HCT116 (cell line): ENCODE data around the gene XYLT1. TPM values are rescaled to one million over a fixed set of nuclear protein-coding genes. Genes with fewer than 3 reads are reported as not detected.

Experiments used
- ATAC-seq: fragments of 200-7000 bp; cut with Tn5 transposase; 2 replicates; pipeline ENCODE4 v1.9.1; 2020; ENCODE audit warnings: mild to moderate bottlenecking, moderate library complexity
- BruUV-seq: library from RNA; stranded (reverse); fragments of 400-500 nt; replicated peaks from 2 replicates; lab custom pipeline; 2021; lab: Mats Ljungman, UMichigan
- CTCF ChIA-PET: fragments of 300-600 bp; sonication (Branson Sonifier 250); formaldehyde crosslinking; loops from one replicate; lab custom pipeline; 2021; ENCODE audit warnings: antibody characterized with exemption; lab: Charles Lee
- POLR2A ChIA-PET: fragments of 300-600, 350-600 bp; sonication (Branson Sonifier 250); formaldehyde crosslinking; loops from one replicate; lab custom pipeline; 2021; ENCODE audit warnings: antibody characterized with exemption; lab: Charles Lee
- RAD21 ChIA-PET, 2 experiments: fragments of 300-600 bp; sonication (Branson Sonifier 250); formaldehyde crosslinking; loops; one replicate each; lab custom pipeline; 2023; ENCODE audit warnings: low total read pairs in 2 of 2; ENCODE audit not compliant: uncharacterized antibody in 2 of 2, unreplicated experiment in 2 of 2, low non-redundant PET in 1 of 2; lab: Charles Lee
- DNase-seq: peaks from one replicate; pipeline ENCODE4 v3.0.0-alpha.2; 2010; ENCODE audit warnings: low read depth, low spot score
- H2AFZ ChIP-seq: fragments of 200-600 bp; shearing (Covaris generic), sonication (generic); 2 replicates; pipeline ENCODE4 v1.6.1; 2017; ENCODE audit warnings: low read depth, mixed run types, mixed read lengths, antibody characterized with exemption, low read length; ENCODE audit not compliant: poor library complexity, severe bottlenecking
- H3K27ac ChIP-seq: 2 replicates; pipeline ENCODE4 v1.5.1; 2012; ENCODE audit warnings: low read depth, low read length
- H3K27me3 ChIP-seq: fragments of 200-600 bp; sonication (generic); 2 replicates; pipeline ENCODE4 v1.6.1; 2016; ENCODE audit warnings: mixed run types, low read length, mixed read lengths; ENCODE audit not compliant: insufficient read depth
- H3K36me3 ChIP-seq, 2 experiments: fragments of 200-500 bp in 1 of 2; fragments of 200-600 bp in 1 of 2; sonication (Bioruptor generic) in 1 of 2; sonication (generic) in 1 of 2; 2 replicates each; pipeline versions ENCODE4 v1.5.1 to v1.6.1; 2014 to 2016; ENCODE audit warnings: low read length in 2 of 2, inconsistent platforms in 1 of 2, mixed read lengths in 1 of 2, mixed run types in 1 of 2; ENCODE audit not compliant: insufficient read depth in 2 of 2, control insufficient read depth in 1 of 2
- H3K4me1 ChIP-seq, 2 experiments: fragments of 200-600 bp in 1 of 2; sonication (generic) in 1 of 2; 2 replicates each; pipeline versions ENCODE4 v1.5.1 to v1.6.1; 2012 to 2017; ENCODE audit warnings: low read length in 2 of 2, inconsistent platforms in 1 of 2, mild to moderate bottlenecking in 1 of 2, mixed read lengths in 1 of 2, mixed run types in 1 of 2, moderate library complexity in 1 of 2; ENCODE audit not compliant: insufficient read depth in 2 of 2, control insufficient read depth in 1 of 2
- H3K4me2 ChIP-seq: fragments of 200-600 bp; sonication (generic); 2 replicates; pipeline ENCODE4 v1.6.1; 2017; ENCODE audit warnings: mixed run types, low read length, mixed read lengths
- H3K4me3 ChIP-seq, 2 experiments: fragments of 200-600 bp in 1 of 2; sonication (generic) in 1 of 2; replicated peaks in 1 of 2; 2 replicates each; pipeline ENCODE4 v1.5.1; 2011 to 2016; ENCODE audit warnings: low read length in 2 of 2, control low read depth in 1 of 2, low read depth in 1 of 2, mild to moderate bottlenecking in 1 of 2, mixed read lengths in 1 of 2, mixed run types in 1 of 2
- H3K79me2 ChIP-seq: fragments of 200-600 bp; sonication (generic); 2 replicates; pipeline ENCODE4 v1.6.1; 2017; ENCODE audit warnings: mild to moderate bottlenecking, mixed run types, low read length, moderate library complexity, mixed read lengths; ENCODE audit not compliant: insufficient read depth
- H3K9ac ChIP-seq: fragments of 200-600 bp; sonication (generic); 2 replicates; pipeline ENCODE4 v1.6.1; 2016; ENCODE audit warnings: low read length, mixed read lengths
- H3K9me2 ChIP-seq: fragments of 200-600 bp; sonication (generic), shearing (Covaris generic); 2 replicates; pipeline ENCODE4 v1.6.1; 2017; ENCODE audit warnings: mixed run types, mild to moderate bottlenecking, moderate library complexity; ENCODE audit not compliant: insufficient read depth
- H3K9me3 ChIP-seq, 2 experiments: fragments of 200-500 bp in 1 of 2; fragments of 200-600 bp in 1 of 2; sonication (Bioruptor generic) in 1 of 2; sonication (generic) in 1 of 2; 2 replicates each; pipeline ENCODE4 v1.6.1; 2014 to 2017; ENCODE audit warnings: low read length in 2 of 2, mixed read lengths in 2 of 2, inconsistent platforms in 1 of 2, low read depth in 1 of 2, mild to moderate bottlenecking in 1 of 2, mixed run types in 1 of 2, moderate library complexity in 1 of 2; ENCODE audit not compliant: control insufficient read depth in 1 of 2, insufficient read depth in 1 of 2
- H4K20me1 ChIP-seq: fragments of 200-600 bp; sonication (generic), shearing (Covaris generic); 2 replicates; pipeline ENCODE4 v1.6.1; 2017; ENCODE audit warnings: mixed run types, mild to moderate bottlenecking, moderate library complexity; ENCODE audit not compliant: insufficient read depth
- CEBPB ChIP-seq: IDR thresholded peaks from 2 replicates; pipeline ENCODE4 v1.6.1; 2012; ENCODE audit warnings: low read depth
- CTCF ChIP-seq, 3 experiments: fragments of 200-600 bp in 1 of 3; sonication (generic) in 1 of 3; IDR thresholded peaks in 2 of 3; conservative IDR thresholded peaks in 1 of 3; 2 replicates each; pipeline ENCODE4 v1.5.1; 2012 to 2017; ENCODE audit warnings: low read depth in 2 of 3, low read length in 2 of 3, antibody characterized with exemption in 1 of 3, borderline replicate concordance in 1 of 3, control low read depth in 1 of 3, mild to moderate bottlenecking in 1 of 3, mixed read lengths in 1 of 3, mixed run types in 1 of 3, moderate library complexity in 1 of 3; ENCODE audit not compliant: insufficient read depth in 1 of 3
- ELF1 ChIP-seq: IDR thresholded peaks from 2 replicates; pipeline ENCODE4 v1.6.1; 2012; ENCODE audit warnings: low read depth, borderline replicate concordance
- EZH2 ChIP-seq: fragments of 200-600 bp; sonication (generic); IDR thresholded peaks from 2 replicates; pipeline ENCODE4 v1.6.1; 2017; ENCODE audit warnings: antibody characterized with exemption, mixed run types
- EZH2phosphoT487 ChIP-seq: fragments of 200-600 bp; IDR thresholded peaks from 2 replicates; pipeline ENCODE4 v1.6.1; 2018; ENCODE audit warnings: antibody characterized with exemption, borderline replicate concordance
- FOSL1 ChIP-seq: IDR thresholded peaks from 2 replicates; pipeline ENCODE4 v1.6.1; 2012; ENCODE audit warnings: low read depth
- JUND ChIP-seq: IDR thresholded peaks from 2 replicates; pipeline ENCODE4 v1.6.1; 2012
- POLR2A ChIP-seq: IDR thresholded peaks from 2 replicates; pipeline ENCODE4 v1.7.0; 2011; ENCODE audit warnings: borderline replicate concordance; ENCODE audit not compliant: insufficient read depth, insufficient read length; ENCODE audit errors: extremely low read depth
- POLR2AphosphoS5 ChIP-seq: IDR thresholded peaks from 2 replicates; pipeline ENCODE4 v1.6.1; 2011; ENCODE audit warnings: mild to moderate bottlenecking, low read depth, low read length, moderate library complexity
- RAD21 ChIP-seq: IDR thresholded peaks from 2 replicates; pipeline ENCODE4 v1.6.1; 2012; ENCODE audit warnings: low read depth, mild to moderate bottlenecking
- SRF ChIP-seq: IDR thresholded peaks from 2 replicates; pipeline ENCODE4 v1.6.1; 2012; ENCODE audit warnings: low read depth
- TCF7L2 ChIP-seq: IDR thresholded peaks from 2 replicates; pipeline ENCODE4 v1.7.0; 2011; ENCODE audit warnings: borderline replicate concordance, inconsistent platforms; ENCODE audit not compliant: insufficient read depth, insufficient read length; ENCODE audit errors: extremely low read depth
- ZNF274 ChIP-seq: fragments of 200-500 bp; sonication (Bioruptor generic); IDR thresholded peaks from 2 replicates; pipeline ENCODE4 v1.6.1; 2014; ENCODE audit warnings: mild to moderate bottlenecking, low read depth, low read length, inconsistent platforms
- intact Hi-C: fragments of 100-400 bp; cut with micrococcal nuclease; formaldehyde crosslinking; loops from 2 replicates; pipeline ENCODE4 v1.10.0; 2022
- total RNA-seq: library from RNA; stranded (reverse); gene quantifications from one replicate; pipeline ENCODE4 v1.2.1, GENCODE V29; 2021; ENCODE audit not compliant: unreplicated experiment
- TF ChIP-seq, protein P1 (sequence below): IDR thresholded peaks from 2 replicates; pipeline ENCODE4 v1.6.1; 2012; ENCODE audit warnings: low read depth
- TF ChIP-seq, protein P2 (sequence below): IDR thresholded peaks from 2 replicates; pipeline ENCODE4 v1.6.1; 2012

The XYLT1 gene
- total RNA-seq, 1 experiment from 2014 or later, result 4.5 TPM

- Histone ChIP-seq H3K9ac (no peak overlapping the region), H4K20me1 (no peaks in the 10 kb centered on the region), H3K36me3 (no peaks in the 10 kb centered on the region)
- CTCF ChIA-PET, result interaction anchor here (1.2 to 1.9 kb wide), 6 partner anchors 10 to 255 kb away, joined by 3 to 12 read pairs (median 5); no protein-coding TSS in a partner anchor
- no TSS peak for BruUV-seq
- no peak for ATAC-seq
- TF ChIP-seq POLR2AphosphoS5 (no peak), CEBPB (no peak), EZH2phosphoT487 (no peak), CTCF (IDR thresholded peaks at IDR 0.05 in 2 of 3, conservative IDR thresholded peaks at IDR 0.05 in 1 of 3; ENCODE audit: borderline replicate concordance in 1 of 3, insufficient read depth in 1 of 3, low read depth in 2 of 3, low read length in 2 of 3) (no peak), JUND (no peak), SRF (no peak), TCF7L2 (no peak), RAD21 (no peak), POLR2A (no peak), ELF1 (no peak), EZH2 (no peak), ZNF274 (no peak), FOSL1 (no peak)
- TF ChIP-seq, protein P1, sequence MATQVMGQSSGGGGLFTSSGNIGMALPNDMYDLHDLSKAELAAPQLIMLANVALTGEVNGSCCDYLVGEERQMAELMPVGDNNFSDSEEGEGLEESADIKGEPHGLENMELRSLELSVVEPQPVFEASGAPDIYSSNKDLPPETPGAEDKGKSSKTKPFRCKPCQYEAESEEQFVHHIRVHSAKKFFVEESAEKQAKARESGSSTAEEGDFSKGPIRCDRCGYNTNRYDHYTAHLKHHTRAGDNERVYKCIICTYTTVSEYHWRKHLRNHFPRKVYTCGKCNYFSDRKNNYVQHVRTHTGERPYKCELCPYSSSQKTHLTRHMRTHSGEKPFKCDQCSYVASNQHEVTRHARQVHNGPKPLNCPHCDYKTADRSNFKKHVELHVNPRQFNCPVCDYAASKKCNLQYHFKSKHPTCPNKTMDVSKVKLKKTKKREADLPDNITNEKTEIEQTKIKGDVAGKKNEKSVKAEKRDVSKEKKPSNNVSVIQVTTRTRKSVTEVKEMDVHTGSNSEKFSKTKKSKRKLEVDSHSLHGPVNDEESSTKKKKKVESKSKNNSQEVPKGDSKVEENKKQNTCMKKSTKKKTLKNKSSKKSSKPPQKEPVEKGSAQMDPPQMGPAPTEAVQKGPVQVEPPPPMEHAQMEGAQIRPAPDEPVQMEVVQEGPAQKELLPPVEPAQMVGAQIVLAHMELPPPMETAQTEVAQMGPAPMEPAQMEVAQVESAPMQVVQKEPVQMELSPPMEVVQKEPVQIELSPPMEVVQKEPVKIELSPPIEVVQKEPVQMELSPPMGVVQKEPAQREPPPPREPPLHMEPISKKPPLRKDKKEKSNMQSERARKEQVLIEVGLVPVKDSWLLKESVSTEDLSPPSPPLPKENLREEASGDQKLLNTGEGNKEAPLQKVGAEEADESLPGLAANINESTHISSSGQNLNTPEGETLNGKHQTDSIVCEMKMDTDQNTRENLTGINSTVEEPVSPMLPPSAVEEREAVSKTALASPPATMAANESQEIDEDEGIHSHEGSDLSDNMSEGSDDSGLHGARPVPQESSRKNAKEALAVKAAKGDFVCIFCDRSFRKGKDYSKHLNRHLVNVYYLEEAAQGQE, result no peak
- TF ChIP-seq, protein P2, sequence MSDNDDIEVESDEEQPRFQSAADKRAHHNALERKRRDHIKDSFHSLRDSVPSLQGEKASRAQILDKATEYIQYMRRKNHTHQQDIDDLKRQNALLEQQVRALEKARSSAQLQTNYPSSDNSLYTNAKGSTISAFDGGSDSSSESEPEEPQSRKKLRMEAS, result no peak
- TF ChIP-seq, all 23 proteins: peak for 0
- Histone ChIP-seq H3K9me3 (no peaks in the 10 kb centered on the region), H3K27me3 (peaks cover 7% of the 10 kb centered on the region; the same call in 1 of the 2 replicates), H3K4me3 (no peak overlapping the region), H3K27ac (no peak overlapping the region), H3K4me1 (peaks cover 4 to 13% of the 10 kb centered on the region in 2 experiments; a peak in 2 of 4 replicates), H3K4me2 (no peak overlapping the region), H3K79me2 (no peaks in the 10 kb centered on the region), H3K9me2 (no peaks in the 10 kb centered on the region), H2AFZ (no peak overlapping the region)
- intact Hi-C loops, result loop anchor here (5.0 to 10.0 kb wide), 3 partner anchors 190 to 602 kb away; no protein-coding TSS in a partner anchor
- POLR2A ChIA-PET, result no interaction called here
- RAD21 ChIA-PET, result interaction anchor here in 1 of 2 experiments (0.8 kb wide), 1 partner anchor 188 kb away, joined by 4 read pairs; no protein-coding TSS in a partner anchor
- DNase-seq, result no peak
Observed at GRCh38 chr16:17466876-17467275, 3.9 kb downstream of the XYLT1 start.
